Activated CD4-positive, alpha-beta T cell treated with anti-CD3 and anti-CD28 coated beads, Interleukin-2, Interleukin-6, amounts not matched to agents 100 ng/mL and 50 ng/mL, durations not matched to agents 16 hours and 8 hours (primary cell): Measurements from ENCODE around the gene P2RX2.

Experiments used
- DNase-seq: peaks from one replicate; pipeline ENCODE4 v3.0.0-alpha.2; 2020

P2RX2 gene

DNA sequence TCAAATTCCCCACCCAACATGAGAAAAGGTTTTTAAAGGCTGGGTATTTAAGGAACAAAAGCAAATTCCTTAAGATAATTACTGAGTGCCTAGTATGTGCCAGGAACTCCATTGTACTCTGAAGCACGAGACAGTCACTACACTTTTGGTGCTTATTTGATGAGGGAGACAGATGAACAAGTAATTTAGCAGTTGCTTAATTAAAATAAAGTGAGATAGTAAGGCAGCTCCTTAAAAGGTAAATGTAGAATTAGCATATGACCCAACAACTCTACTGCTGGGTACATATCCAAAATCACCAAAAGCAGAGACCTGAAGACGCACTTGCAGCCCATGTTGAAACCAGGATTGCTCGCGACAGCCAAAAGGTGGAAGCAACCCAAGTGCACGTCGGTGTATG is 47.2 kb downstream of the P2RX2 start:
- DNase-seq: no peak

DNA sequence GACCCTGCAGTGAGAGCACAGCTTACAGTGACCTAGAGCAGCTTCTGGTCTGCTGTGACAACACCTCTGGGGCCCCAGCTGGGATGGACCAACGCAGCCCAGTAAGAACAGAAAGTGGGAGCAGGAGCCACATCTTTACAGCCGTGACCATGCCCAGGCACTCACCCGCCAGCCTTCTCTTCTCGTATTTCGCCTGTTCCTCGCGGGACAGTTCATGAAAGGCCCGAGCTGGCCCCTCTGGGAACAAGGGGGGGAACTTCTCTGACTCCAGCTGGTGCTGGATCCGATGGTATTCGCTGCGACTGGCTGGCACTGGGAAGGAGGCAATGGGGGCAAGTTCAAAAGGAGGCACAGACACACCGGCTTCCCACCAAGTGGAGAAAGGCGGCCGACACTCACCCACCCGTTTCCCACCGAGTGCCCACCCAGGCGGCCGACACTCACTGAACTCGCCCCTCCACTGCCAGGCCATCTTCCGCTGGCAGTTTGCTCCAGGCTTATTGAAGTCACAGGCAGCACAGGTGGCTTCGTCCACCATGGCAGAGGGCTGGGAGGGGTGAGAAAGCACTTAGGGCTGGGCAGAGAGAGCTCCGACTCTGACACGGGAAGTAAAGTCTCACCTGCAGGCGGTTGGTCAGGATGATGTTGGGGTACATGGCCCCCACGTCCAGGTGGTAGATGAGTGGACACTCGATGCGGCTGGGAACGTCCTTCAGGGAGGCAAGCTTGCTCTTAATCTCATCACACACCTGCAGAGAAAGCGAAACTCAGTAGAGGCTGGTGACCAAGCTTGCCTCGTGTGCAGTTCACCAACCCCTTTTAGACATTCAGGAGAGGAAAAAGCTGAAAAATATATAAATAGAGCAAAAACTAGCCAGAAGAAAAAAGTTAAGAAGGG is 49.9 kb downstream of the P2RX2 start:
- DNase-seq: no peak

DNA sequence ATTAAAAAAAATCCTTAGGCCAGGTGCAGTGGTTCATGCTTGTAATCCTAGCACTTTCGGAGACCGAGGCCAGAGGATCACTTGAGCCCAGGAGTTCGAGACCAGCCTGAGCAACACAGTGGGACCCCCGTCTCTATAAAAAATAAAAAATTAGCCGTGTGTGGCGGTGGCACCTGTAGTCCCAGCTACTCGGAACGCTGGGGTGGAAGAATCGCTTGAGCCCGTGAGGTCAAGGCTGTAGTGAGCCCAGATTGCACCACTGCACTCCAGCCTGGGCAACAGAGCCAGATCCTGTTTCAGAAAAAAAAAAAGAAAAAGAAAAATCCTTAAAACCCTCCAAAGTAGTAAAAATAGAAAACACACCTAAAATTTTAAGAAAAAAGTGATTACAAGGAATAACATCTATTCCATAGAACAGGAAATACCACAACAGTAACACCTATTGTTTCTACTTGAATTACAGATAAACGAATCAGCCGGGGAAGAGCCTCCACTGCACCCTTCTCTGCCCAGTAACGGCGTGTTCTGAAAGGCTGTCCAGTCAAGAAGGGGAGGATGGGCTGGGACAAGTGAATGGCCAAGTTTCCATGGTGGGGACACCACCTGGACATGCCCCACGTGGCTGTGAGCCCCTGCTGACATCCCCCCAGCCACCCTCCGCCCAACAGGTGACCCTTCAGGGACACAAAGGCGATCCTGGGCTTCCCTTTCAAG is 50.7 kb downstream of the P2RX2 start:
- DNase-seq: no peak
